Vagina (tissue), 2 donors: ENCODE measurements around the gene CTCFL.

Experiments used
- POLR2AphosphoS5 ChIP-seq, 2 donors: sonication (generic); formaldehyde crosslinking; IDR thresholded peaks; one replicate each; pipeline ENCODE4 v1.9.0; 2017; ENCODE audit warnings: antibody characterized with exemption in 2 of 2, mild to moderate bottlenecking in 2 of 2, low read depth in 1 of 2; ENCODE audit not compliant: insufficient read depth in 1 of 2
- TF ChIP-seq, protein P1 (sequence below), 3 experiments: fragments of 450-650 bp in 2 of 3; fragments of 200-600 bp in 1 of 3; sonication (generic) in 1 of 3; IDR thresholded peaks; one replicate each; pipeline ENCODE4 v1.5.1; 2017 to 2019; ENCODE audit warnings: antibody characterized with exemption in 3 of 3, mild to moderate bottlenecking in 2 of 3, moderate library complexity in 2 of 3

DNA sequence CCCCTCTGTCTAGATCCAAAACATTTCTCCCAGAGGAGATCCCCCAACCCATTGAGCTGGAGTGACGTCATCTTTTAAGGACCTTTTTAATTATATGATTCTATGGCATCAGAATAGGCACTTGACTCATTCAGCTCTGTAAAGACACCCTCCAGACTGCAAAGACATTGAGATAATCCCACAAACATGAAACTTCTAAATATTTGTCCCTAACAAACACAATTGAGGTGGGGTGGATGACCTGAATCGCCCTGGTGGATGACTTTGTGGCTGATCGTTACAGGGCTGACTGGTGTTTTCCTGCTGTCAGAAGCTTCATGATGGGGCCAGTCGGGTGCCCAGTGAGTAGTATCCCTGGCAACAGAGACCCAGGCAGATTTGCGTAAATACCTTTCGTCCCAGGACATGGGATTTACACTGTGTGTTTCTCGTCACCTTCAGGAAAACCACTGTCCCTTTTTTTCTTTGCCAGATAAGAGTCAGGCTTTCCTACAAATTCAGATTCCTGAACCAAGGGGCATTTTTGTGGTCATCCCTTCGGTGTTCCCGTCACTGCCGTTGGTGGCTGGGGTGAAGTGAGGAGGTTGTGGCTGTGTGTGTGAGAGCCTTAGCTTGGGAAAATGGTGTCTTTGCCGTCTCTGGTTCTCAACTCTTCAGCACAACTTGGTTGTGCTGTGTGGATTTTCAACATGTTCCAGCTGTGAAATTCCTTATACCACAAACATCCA is 30.7 kb upstream of the CTCFL start:
- no peak for TF ChIP-seq POLR2AphosphoS5 (IDR thresholded peaks at IDR 0.05; ENCODE audit: insufficient read depth in 1 of 2, low read depth in 1 of 2)
- TF ChIP-seq, protein P1, sequence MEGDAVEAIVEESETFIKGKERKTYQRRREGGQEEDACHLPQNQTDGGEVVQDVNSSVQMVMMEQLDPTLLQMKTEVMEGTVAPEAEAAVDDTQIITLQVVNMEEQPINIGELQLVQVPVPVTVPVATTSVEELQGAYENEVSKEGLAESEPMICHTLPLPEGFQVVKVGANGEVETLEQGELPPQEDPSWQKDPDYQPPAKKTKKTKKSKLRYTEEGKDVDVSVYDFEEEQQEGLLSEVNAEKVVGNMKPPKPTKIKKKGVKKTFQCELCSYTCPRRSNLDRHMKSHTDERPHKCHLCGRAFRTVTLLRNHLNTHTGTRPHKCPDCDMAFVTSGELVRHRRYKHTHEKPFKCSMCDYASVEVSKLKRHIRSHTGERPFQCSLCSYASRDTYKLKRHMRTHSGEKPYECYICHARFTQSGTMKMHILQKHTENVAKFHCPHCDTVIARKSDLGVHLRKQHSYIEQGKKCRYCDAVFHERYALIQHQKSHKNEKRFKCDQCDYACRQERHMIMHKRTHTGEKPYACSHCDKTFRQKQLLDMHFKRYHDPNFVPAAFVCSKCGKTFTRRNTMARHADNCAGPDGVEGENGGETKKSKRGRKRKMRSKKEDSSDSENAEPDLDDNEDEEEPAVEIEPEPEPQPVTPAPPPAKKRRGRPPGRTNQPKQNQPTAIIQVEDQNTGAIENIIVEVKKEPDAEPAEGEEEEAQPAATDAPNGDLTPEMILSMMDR (IDR thresholded peaks at IDR 0.05), result no peak
